Astrocyte of the cerebellum (primary cell): ENCODE results near the gene ABCF2.

Source experiments
- DNase-seq: peaks from one replicate; pipeline ENCODE4 v3.0.0-alpha.2; 2011; ENCODE audit warnings: low read depth
- H3K4me3 ChIP-seq: 2 replicates; pipeline ENCODE4 v1.5.1; 2011; ENCODE audit warnings: mild to moderate bottlenecking, low read depth, low read length, moderate library complexity
- in situ Hi-C: cut with HindIII; loops from 2 replicates; pipeline ENCODE4 v1.10.0; 2017; ENCODE audit warnings: low sequenced_read_pairs
- TF ChIP-seq, protein P1 (sequence below): IDR thresholded peaks from 2 replicates; pipeline ENCODE4 v1.5.1; 2012; ENCODE audit warnings: low read length, low read depth, moderate library complexity, mild to moderate bottlenecking; ENCODE audit errors: missing control alignments

Gene ABCF2

DNA sequence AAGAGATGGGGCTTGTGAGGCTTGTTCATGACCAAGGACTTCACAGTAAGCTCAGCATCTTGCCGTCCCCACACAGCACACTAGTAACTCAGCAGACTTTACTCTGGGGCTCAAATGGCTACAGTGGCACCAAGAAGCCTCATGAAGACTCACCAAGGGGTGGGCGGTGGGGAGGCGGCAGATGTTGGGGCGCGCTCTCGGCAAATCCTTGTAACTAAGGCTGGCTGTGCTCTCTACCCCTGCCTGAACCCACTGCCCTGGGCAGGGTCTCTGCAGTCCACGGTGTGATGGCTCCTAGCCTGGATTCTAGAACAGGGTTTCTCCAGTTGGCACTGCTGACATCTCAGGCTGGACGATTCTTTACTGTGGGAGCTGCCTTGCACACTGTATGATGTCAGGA lies 33.9 kb upstream of the ABCF2 start:
- in situ Hi-C loops, result no loop called here
- TF ChIP-seq, protein P1, sequence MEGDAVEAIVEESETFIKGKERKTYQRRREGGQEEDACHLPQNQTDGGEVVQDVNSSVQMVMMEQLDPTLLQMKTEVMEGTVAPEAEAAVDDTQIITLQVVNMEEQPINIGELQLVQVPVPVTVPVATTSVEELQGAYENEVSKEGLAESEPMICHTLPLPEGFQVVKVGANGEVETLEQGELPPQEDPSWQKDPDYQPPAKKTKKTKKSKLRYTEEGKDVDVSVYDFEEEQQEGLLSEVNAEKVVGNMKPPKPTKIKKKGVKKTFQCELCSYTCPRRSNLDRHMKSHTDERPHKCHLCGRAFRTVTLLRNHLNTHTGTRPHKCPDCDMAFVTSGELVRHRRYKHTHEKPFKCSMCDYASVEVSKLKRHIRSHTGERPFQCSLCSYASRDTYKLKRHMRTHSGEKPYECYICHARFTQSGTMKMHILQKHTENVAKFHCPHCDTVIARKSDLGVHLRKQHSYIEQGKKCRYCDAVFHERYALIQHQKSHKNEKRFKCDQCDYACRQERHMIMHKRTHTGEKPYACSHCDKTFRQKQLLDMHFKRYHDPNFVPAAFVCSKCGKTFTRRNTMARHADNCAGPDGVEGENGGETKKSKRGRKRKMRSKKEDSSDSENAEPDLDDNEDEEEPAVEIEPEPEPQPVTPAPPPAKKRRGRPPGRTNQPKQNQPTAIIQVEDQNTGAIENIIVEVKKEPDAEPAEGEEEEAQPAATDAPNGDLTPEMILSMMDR, result no peak
- DNase-seq, result no peak

DNA sequence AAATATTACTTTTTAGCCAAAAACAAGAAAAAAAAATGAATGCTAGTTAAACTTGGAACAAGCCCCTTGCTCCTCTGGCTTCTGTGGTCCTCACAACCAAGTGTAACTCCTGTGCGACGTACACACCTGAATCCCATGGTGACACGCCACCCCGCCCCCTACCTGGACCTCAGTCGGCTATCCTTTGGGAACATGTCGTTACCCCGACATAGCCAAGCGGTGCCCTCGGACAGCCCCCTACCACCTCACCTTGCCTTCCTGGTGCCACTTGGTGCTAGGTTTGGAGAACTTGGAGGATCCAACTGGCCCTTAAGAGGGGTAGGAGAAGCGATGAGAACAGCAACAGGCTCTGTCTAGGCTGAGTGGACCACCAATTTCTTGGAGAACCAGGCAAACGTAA lies 33.5 kb upstream of the ABCF2 start:
- no peak for DNase-seq
- H3K4me3 ChIP-seq, result no peak overlapping the region
- TF ChIP-seq, protein P1, result no peak
- in situ Hi-C loops, result no loop called here

More for the DNA sequence above, 33.9 kb upstream of the ABCF2 start:
- H3K4me3 ChIP-seq, result no peak overlapping the region

DNA sequence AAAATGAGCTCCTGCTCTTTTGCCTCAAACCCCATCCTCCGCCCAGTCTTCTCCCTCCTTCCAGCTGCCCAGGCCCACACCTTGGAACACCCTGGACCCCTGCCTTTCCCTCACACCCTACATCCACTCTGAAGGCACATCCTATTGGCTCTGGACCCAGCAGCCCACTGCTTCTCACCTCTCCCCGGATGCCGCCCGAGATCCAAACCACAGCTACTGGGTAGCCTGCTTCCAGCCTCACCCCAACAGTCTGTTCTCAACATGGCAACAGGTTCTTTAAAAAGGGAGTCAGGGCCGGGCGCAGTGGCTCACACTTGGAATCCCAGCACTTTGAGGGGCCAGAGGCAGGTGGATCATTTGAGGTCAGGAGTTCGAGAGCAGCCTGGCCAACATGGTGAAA lies 31.0 kb upstream of the ABCF2 start:
- in situ Hi-C loops, result no loop called here
- DNase-seq, result no peak
- TF ChIP-seq, protein P1, result no peak

DNA sequence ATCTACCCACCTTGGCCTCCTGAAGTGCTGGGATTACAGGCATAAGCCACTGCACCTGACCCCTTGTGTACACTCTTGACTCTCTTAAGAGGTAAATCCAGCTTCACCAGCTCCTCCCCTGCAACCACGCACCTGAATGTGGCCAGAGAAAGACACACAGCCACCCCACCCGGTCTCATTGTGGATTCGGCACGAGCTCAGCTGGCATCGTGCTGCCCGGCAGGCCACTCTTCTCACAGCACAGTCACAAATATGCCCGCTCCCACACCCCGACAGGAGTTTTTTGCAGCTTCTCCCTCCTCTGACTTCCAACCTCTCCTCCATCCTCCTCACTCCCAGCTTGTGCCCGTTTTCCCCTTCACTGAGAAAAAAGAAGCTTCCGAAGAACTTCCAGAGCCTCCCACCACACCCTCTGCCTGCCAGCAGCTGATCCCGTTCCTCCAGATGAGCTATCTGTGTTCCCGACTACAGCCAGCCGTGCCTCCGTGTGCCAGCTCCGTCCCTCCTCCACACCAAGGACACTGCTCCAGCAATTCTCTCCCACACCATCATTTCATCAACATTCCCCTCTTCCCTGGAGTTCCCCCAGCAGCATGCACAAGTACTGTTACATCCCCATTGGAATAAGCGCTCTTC lies 29.5 kb upstream of the ABCF2 start:
- TF ChIP-seq, protein P1, result no peak
- in situ Hi-C loops, result no loop called here
- H3K4me3 ChIP-seq, result no peak overlapping the region
- DNase-seq, result no peak

More for the DNA sequence above, 31.0 kb upstream of the ABCF2 start:
- no peak overlapping the region for H3K4me3 ChIP-seq

DNA sequence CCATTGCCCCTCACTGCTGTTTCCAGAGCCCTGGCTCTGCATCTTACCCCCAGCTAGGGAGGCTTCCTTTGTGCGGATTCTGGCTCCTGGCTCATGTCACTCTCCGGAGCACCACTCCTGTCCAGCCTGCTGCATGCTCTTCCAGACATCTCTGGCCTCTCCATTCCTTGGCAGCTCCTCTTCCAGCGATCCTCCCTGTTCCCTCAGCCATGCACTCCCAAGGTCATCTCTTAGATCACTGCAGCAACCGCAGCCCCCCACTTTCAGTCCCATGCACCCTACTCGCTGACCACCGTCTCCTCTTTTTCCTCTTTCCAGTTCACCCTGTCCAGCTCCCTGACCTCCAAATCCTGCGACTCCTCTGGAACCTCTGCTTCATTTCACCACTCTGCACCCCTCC lies 28.4 kb upstream of the ABCF2 start:
- no peak overlapping the region for H3K4me3 ChIP-seq
- DNase-seq, result no peak
- in situ Hi-C loops, result no loop called here
- TF ChIP-seq, protein P1, result no peak

DNA sequence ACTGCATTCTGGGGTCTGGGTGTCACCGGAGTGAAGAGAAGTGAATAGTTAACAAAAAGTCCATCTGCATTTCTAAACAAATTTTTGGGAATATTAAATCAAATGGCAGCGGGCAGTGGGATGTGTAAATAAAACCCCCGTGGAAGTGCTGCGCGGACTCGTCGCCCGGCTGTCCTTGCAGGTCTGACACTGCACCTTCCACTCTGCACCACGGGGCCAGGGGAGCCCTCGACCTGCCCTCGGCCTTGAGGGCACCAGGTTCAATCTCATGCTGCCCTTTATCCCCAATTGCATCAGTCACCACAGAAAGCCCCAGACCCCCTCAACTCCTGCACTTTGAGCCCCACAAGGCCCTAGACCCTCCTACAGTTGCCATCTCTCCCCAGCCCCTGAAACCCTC lies 27.8 kb upstream of the ABCF2 start:
- in situ Hi-C loops, result no loop called here
- no peak overlapping the region for H3K4me3 ChIP-seq
- TF ChIP-seq, protein P1, result no peak
- DNase-seq, result no peak
